Gastroesophageal sphincter (tissue), 4 donors: Measurements from ENCODE around the gene TERB2. TPM values are rescaled to one million over a fixed set of nuclear protein-coding genes. Genes with fewer than 3 reads are reported as not detected.
"Not testable (repeated sequence)": the region's sequence is repeated elsewhere in the genome, so short reads cannot be mapped to it uniquely, and the experiment has no call there.

Experiments
- ATAC-seq: fragments of 150-250 bp; one replicate; pipeline ENCODE4 v1.9.1; 2016; ENCODE audit warnings: mild to moderate bottlenecking, moderate library complexity
- H3K27ac ChIP-seq, 4 donors: fragments of 200-600 bp; sonication (generic) in 3 of 4; 1 replicate in 3 of 4; 2 replicates in 1 of 4; pipeline ENCODE4 v1.5.1; 2016 to 2019
- H3K27me3 ChIP-seq: fragments of 200-600 bp; sonication (generic); one replicate; pipeline ENCODE4 v1.5.1; 2019
- H3K36me3 ChIP-seq, 2 donors: fragments of 200-600 bp; sonication (generic); one replicate each; pipeline ENCODE4 v1.5.1; 2019; ENCODE audit warnings: control low read depth in 1 of 2
- H3K4me1 ChIP-seq, 3 donors: fragments of 200-600 bp; sonication (generic); 1 replicate in 2 of 3; 2 replicates in 1 of 3; pipeline ENCODE4 v1.5.1; 2016 to 2019; ENCODE audit warnings: control low read depth in 2 of 3
- H3K4me3 ChIP-seq, 2 donors: fragments of 200-600 bp; sonication (generic); one replicate each; pipeline ENCODE4 v1.5.1; 2019; ENCODE audit warnings: mild to moderate bottlenecking in 1 of 2, moderate library complexity in 1 of 2
- H3K9me3 ChIP-seq, 3 donors: fragments of 200-600 bp; sonication (generic); one replicate each; pipeline ENCODE4 v1.5.1; 2017 to 2019; ENCODE audit warnings: control low read depth in 2 of 3
- CTCF ChIP-seq, 4 experiments: fragments of 200-600 bp in 2 of 4; fragments of 450-650 bp in 2 of 4; sonication (generic) in 1 of 4; IDR thresholded peaks; one replicate each; pipeline ENCODE4 v1.5.1; 2017 to 2019; ENCODE audit warnings: antibody characterized with exemption in 4 of 4, mild to moderate bottlenecking in 2 of 4, moderate library complexity in 2 of 4
- EP300 ChIP-seq: sonication (generic); formaldehyde crosslinking; IDR thresholded peaks from one replicate; pipeline ENCODE4 v1.6.1; 2017; ENCODE audit warnings: antibody characterized with exemption, mild to moderate bottlenecking
- POLR2A ChIP-seq, 2 donors: fragments of 450-650 bp; IDR thresholded peaks; one replicate each; pipeline ENCODE4 v1.6.1; 2017; ENCODE audit warnings: antibody characterized with exemption in 2 of 2, mild to moderate bottlenecking in 2 of 2, moderate library complexity in 1 of 2
- POLR2AphosphoS5 ChIP-seq: sonication (generic); formaldehyde crosslinking; IDR thresholded peaks from one replicate; pipeline ENCODE4 v1.6.1; 2017; ENCODE audit warnings: antibody characterized with exemption
- WGBS, 2 donors: methylation state at CpG; one replicate each; pipeline ENCODE4 v1.1.5; 2018; ENCODE audit warnings: low coverage in 1 of 2; 5-methylcytosine and 5-hydroxymethylcytosine counted together
- total RNA-seq, 4 donors: library from RNA; depleted of rRNA; stranded (reverse); fragments of >200 nt; gene quantifications; one replicate each; pipeline ENCODE4 v1.1.0, GENCODE V29; 2016

TERB2 gene
- total RNA-seq, 4 donors from 2014 or later: not detected

- TF ChIP-seq POLR2AphosphoS5 (no peak), EP300 (no peak), CTCF (IDR thresholded peaks at IDR 0.05) (no peak), POLR2A (IDR thresholded peaks at IDR 0.05) (no peak)
- WGBS, 2 donors: 80 to 100% methylated on average over 1 to 2 of the region's 2 CpGs
These were observed 42.6 kb downstream of the TERB2 start for GRCh38 chr15:44999105-44999504.

GRCh38 chr15:45001180-45001579, 44.7 kb downstream of the TERB2 start:
- H3K4me3 ChIP-seq, H3K4me1 ChIP-seq, H3K27ac ChIP-seq, ATAC-seq, H3K36me3 ChIP-seq, H3K27me3 ChIP-seq, H3K9me3 ChIP-seq: not testable (repeated sequence)
- WGBS, 2 donors: 44 to 67% methylated on average over 1 of the region's 1 CpG

More at GRCh38 chr15:44999105-44999504, 42.6 kb downstream of the TERB2 start:
- ATAC-seq: no peak
- Histone ChIP-seq H3K9me3 (no peaks in the 10 kb centered on the region), H3K4me1 (no peaks in the 10 kb centered on the region), H3K27me3 (no peaks in the 10 kb centered on the region), H3K36me3 (no peaks in the 10 kb centered on the region), H3K4me3 (no peak overlapping the region), H3K27ac (no peak overlapping the region)

GRCh38 chr15:45003731-45004410, 47.4 kb downstream of the TERB2 start:
- H3K4me3 ChIP-seq, H3K36me3 ChIP-seq, H3K27ac ChIP-seq, H3K9me3 ChIP-seq, H3K4me1 ChIP-seq, ATAC-seq, H3K27me3 ChIP-seq: not testable (repeated sequence)
- 55 to 79% methylated on average over 1 to 2 of the region's 2 CpGs for WGBS, 2 donors

- ATAC-seq, H3K4me1 ChIP-seq: not testable (repeated sequence)
- WGBS, 2 donors: 48 to 79% methylated on average over 2 to 4 of the region's 5 CpGs
These were observed 48.2 kb downstream of the TERB2 start for GRCh38 chr15:45004590-45005175.

GRCh38 chr15:45009046-45009445, 52.6 kb downstream of the TERB2 start:
- no peak for ATAC-seq
- TF ChIP-seq EP300 (no peak), POLR2AphosphoS5 (no peak), CTCF (IDR thresholded peaks at IDR 0.05) (no peak)
- H3K36me3 ChIP-seq: no peaks in the 10 kb centered on the region
- no peaks in the 10 kb centered on the region for H3K4me1 ChIP-seq
- H3K27me3 ChIP-seq: peaks cover 4% of the 10 kb centered on the region
- no peak overlapping the region for H3K27ac ChIP-seq
- no peak overlapping the region for H3K4me3 ChIP-seq
- H3K9me3 ChIP-seq: no peaks in the 10 kb centered on the region
- WGBS, 2 donors: 58% methylated on average over 2 of the region's 2 CpGs; no CpG with 5 or more reads in 1 of the 2 donors

More at GRCh38 chr15:45004590-45005175, 48.2 kb downstream of the TERB2 start:
- H3K27me3 ChIP-seq, H3K36me3 ChIP-seq, H3K4me3 ChIP-seq, H3K27ac ChIP-seq, H3K9me3 ChIP-seq: not testable (repeated sequence)

- ATAC-seq, H3K36me3 ChIP-seq, H3K27me3 ChIP-seq, H3K4me1 ChIP-seq, H3K27ac ChIP-seq, H3K4me3 ChIP-seq, H3K9me3 ChIP-seq: not testable (repeated sequence)
- 88 to 89% methylated on average over 1 of the region's 1 CpG for WGBS, 2 donors
These were observed 58.6 kb downstream of the TERB2 start for GRCh38 chr15:45015114-45015513.

GRCh38 chr15:45020222-45020900, 63.9 kb downstream of the TERB2 start:
- not testable (repeated sequence) for H3K27ac ChIP-seq, ATAC-seq, H3K4me3 ChIP-seq, H3K36me3 ChIP-seq, H3K27me3 ChIP-seq, H3K9me3 ChIP-seq
- peaks cover 0 to 20% (median 8%) of the 10 kb centered on the region in 3 donors for H3K4me1 ChIP-seq
- WGBS, 2 donors: 100% methylated on average over 1 of the region's 9 CpGs; no CpG with 5 or more reads in 1 of the 2 donors

GRCh38 chr15:45020901-45021259, 64.4 kb downstream of the TERB2 start:
- not testable (repeated sequence) for H3K27me3 ChIP-seq, H3K9me3 ChIP-seq, H3K4me3 ChIP-seq, H3K36me3 ChIP-seq, ATAC-seq, H3K27ac ChIP-seq
- peaks cover 0 to 20% (median 8%) of the 10 kb centered on the region in 3 donors for H3K4me1 ChIP-seq
- no CpG with 5 or more reads among the region's 9 CpGs for WGBS, 2 donors
